K562 (cell line): Measurements from ENCODE around the gene TIMM17A. TPM values are rescaled to one million over a fixed set of nuclear protein-coding genes. Genes with fewer than 3 reads are reported as not detected.
A peak's percentile ranks its signal among the peaks of the same experiment; 100 is the strongest.

Experiments
- ATAC-seq: fragments of 200-7000 bp; cut with Tn5 transposase; 3 replicates; pipeline ENCODE4 v1.9.1; 2020; ENCODE audit warnings: moderate library complexity
- BruUV-seq: library from RNA; stranded (reverse); fragments of 400-500 nt; replicated peaks from 2 replicates; lab custom pipeline; 2021; lab: Mats Ljungman, UMichigan
- CTCF ChIA-PET: fragments of 300-600 bp; formaldehyde crosslinking; extraction: SDS; loops from one replicate; lab custom pipeline; 2021; ENCODE audit warnings: low intra/inter-chr PET ratio; lab: Yijun Ruan, JAX
- POLR2A ChIA-PET: fragments of 300-600, 350-650 bp; sonication (Branson Sonifier 250); formaldehyde crosslinking; extraction: SDS; loops from one replicate; lab custom pipeline; 2021; ENCODE audit warnings: antibody characterized with exemption, inconsistent platforms; lab: Yijun Ruan, JAX
- DNase-seq, 4 experiments: peaks; one replicate each; pipeline versions ENCODE4 v3.0.0 to v3.0.0-alpha.2; 2011 to 2018; ENCODE audit warnings: low spot score in 3 of 4, mixed read lengths in 3 of 4; ENCODE audit errors: extremely low read depth in 1 of 4
- FAIRE-seq: peaks from 2 replicates; lab custom pipeline; 2011; peaks lifted over from hg19 to GRCh38; lab: Jason Lieb, UNC
- H2AFZ ChIP-seq: 2 replicates; pipeline ENCODE4 v1.6.0; 2011; ENCODE audit warnings: low read depth, low read length, control low read depth, inconsistent platforms
- H3K27ac ChIP-seq: fragments of 200-600 bp; 3 replicates; pipeline ENCODE4 v1.8.0; 2011; ENCODE audit warnings: low read depth, mild to moderate bottlenecking, control low read depth, inconsistent platforms, low read length, moderate library complexity, mixed read lengths; ENCODE audit errors: extremely low read depth
- H3K27me3 ChIP-seq, 2 experiments: fragments of 300-600 bp in 1 of 2; 2 replicates in 1 of 2; 3 replicates in 1 of 2; pipeline versions ENCODE4 v1.6.0 to v1.8.0; 2011; ENCODE audit warnings: inconsistent platforms in 2 of 2, low read length in 2 of 2, mild to moderate bottlenecking in 1 of 2, mixed read lengths in 1 of 2, moderate library complexity in 1 of 2; ENCODE audit not compliant: control insufficient read depth in 2 of 2, insufficient read depth in 2 of 2
- H3K36me3 ChIP-seq: fragments of 300-600 bp; 3 replicates; pipeline ENCODE4 v1.8.0; 2011; ENCODE audit warnings: mild to moderate bottlenecking, low read length, inconsistent platforms; ENCODE audit not compliant: control insufficient read depth, insufficient read depth
- H3K4me1 ChIP-seq, 2 experiments: fragments of 200-600 bp in 1 of 2; replicated peaks in 1 of 2; 2 replicates in 1 of 2; 3 replicates in 1 of 2; pipeline versions ENCODE4 v1.5.1 to v1.8.0; 2011; ENCODE audit warnings: inconsistent platforms in 2 of 2, low read length in 2 of 2, mild to moderate bottlenecking in 1 of 2, mixed read lengths in 1 of 2, moderate library complexity in 1 of 2; ENCODE audit not compliant: control insufficient read depth in 2 of 2, insufficient read depth in 2 of 2
- H3K4me2 ChIP-seq: 2 replicates; pipeline ENCODE4 v1.6.1; 2011; ENCODE audit warnings: low read length, control low read depth, inconsistent platforms, mixed read lengths; ENCODE audit not compliant: insufficient read depth
- H3K4me3 ChIP-seq: fragments of 200-600 bp; sonication (generic), shearing (Covaris generic); 2 replicates; pipeline ENCODE4 v1.5.1; 2016; ENCODE audit warnings: control low read depth, inconsistent platforms
- H3K79me2 ChIP-seq: fragments of 200-600 bp; 3 replicates; pipeline ENCODE4 v1.8.0; 2011; ENCODE audit warnings: low read length, inconsistent platforms; ENCODE audit not compliant: control insufficient read depth, insufficient read depth
- H3K9ac ChIP-seq, 2 experiments: 2 replicates each; pipeline versions ENCODE4 v1.6.0 to v1.6.1; 2011; ENCODE audit warnings: low read depth in 2 of 2, low read length in 2 of 2, control low read depth in 1 of 2, inconsistent platforms in 1 of 2, mild to moderate bottlenecking in 1 of 2, mixed read lengths in 1 of 2; ENCODE audit not compliant: insufficient read depth in 1 of 2
- H3K9me1 ChIP-seq: one replicate; pipeline ENCODE4 v1.6.0; 2011; ENCODE audit warnings: inconsistent platforms, mild to moderate bottlenecking, low read length, moderate library complexity; ENCODE audit not compliant: control insufficient read depth, insufficient read depth
- H3K9me3 ChIP-seq: replicated peaks from 2 replicates; pipeline ENCODE4 v1.5.1; 2011; ENCODE audit warnings: low read depth, low read length, inconsistent platforms; ENCODE audit not compliant: control insufficient read depth, insufficient read depth
- H4K20me1 ChIP-seq: replicated peaks from 2 replicates; pipeline ENCODE4 v1.6.1; 2011; ENCODE audit warnings: low read length, inconsistent platforms, mixed read lengths; ENCODE audit not compliant: control insufficient read depth, insufficient read depth
- ARNT ChIP-seq, 2 experiments: fragments of 450-650 bp; IDR thresholded peaks; 2 replicates each; pipeline ENCODE4 v1.6.1; 2016; ENCODE audit warnings: mild to moderate bottlenecking in 1 of 2
- FOSL1 ChIP-seq: fragments of 200-800 bp; sonication (Bioruptor generic); conservative IDR thresholded peaks from 2 replicates; pipeline ENCODE4 v1.6.1; 2016; ENCODE audit warnings: missing genetic modification characterization, missing compliant biosample characterization
- FOXJ2 ChIP-seq: fragments of 200-800 bp; sonication (Bioruptor generic); IDR thresholded peaks from 2 replicates; pipeline ENCODE4 v1.6.1; 2016; ENCODE audit warnings: missing genetic modification characterization, missing compliant biosample characterization
- HMG20B ChIP-seq: fragments of 250-450 bp; sonication (Bioruptor Pico); IDR thresholded peaks from 2 replicates; pipeline ENCODE4 v1.5.0; 2021; ENCODE audit warnings: mild to moderate bottlenecking
- JUNB ChIP-seq: fragments of 450-650 bp; formaldehyde crosslinking; conservative IDR thresholded peaks from 2 replicates; pipeline ENCODE4 v1.4.0; 2020; ENCODE audit warnings: mild to moderate bottlenecking
- JUND ChIP-seq, 2 experiments: IDR thresholded peaks; 2 replicates in 1 of 2; 3 replicates in 1 of 2; pipeline ENCODE4 v1.6.1; 2011; ENCODE audit warnings: borderline replicate concordance in 2 of 2, low read depth in 2 of 2, low read length in 2 of 2, improper control_type of control experiment in 1 of 2, missing biosample characterization in 1 of 2, missing genetic modification characterization in 1 of 2, missing genetic modification reagents in 1 of 2
- NCOA6 ChIP-seq: fragments of 450-650 bp; IDR thresholded peaks from 2 replicates; pipeline ENCODE4 v1.6.1; 2017; ENCODE audit warnings: mild to moderate bottlenecking
- NR2C1 ChIP-seq, 2 experiments: fragments of 450-650 bp; IDR thresholded peaks; 2 replicates each; pipeline ENCODE4 v1.6.1; 2017; ENCODE audit warnings: mild to moderate bottlenecking in 2 of 2, antibody characterized with exemption in 1 of 2, inconsistent platforms in 1 of 2, missing compliant biosample characterization in 1 of 2, missing genetic modification characterization in 1 of 2
- U2AF1 ChIP-seq: fragments of 200-400 bp; formaldehyde crosslinking; optimal IDR thresholded peaks from 2 replicates; pipeline ENCODE3; 2017; ENCODE audit warnings: mild to moderate bottlenecking, low read depth, low read length, moderate library complexity
- ZNF24 ChIP-seq: fragments of 450-650 bp; IDR thresholded peaks from 2 replicates; pipeline ENCODE4 v1.6.1; 2016
- ZNF324 ChIP-seq: fragments of 250-450 bp; sonication (Bioruptor Pico); IDR thresholded peaks from 2 replicates; pipeline ENCODE4 v1.4.0; 2020; ENCODE audit warnings: mild to moderate bottlenecking
- ZNF445 ChIP-seq: fragments of 250-450 bp; sonication (Bioruptor Pico); IDR thresholded peaks from 2 replicates; pipeline ENCODE4 v1.4.0; 2020; ENCODE audit warnings: low read depth, mild to moderate bottlenecking, moderate library complexity
- WGBS: fragments of 100-300 bp; shearing (Covaris generic); methylation state at CpG from one replicate; pipeline ENCODE4 v1.1.6; 2016; ENCODE audit warnings: low coverage, mixed read lengths; ENCODE audit not compliant: insufficient coverage; ENCODE audit errors: missing lambda C conversion rate; 5-methylcytosine and 5-hydroxymethylcytosine counted together
- in situ Hi-C: fragments of 300-500 bp; cut with MboI; formaldehyde crosslinking; loops from 4 replicates; pipeline ENCODE4 v1.15.0; 2018; ENCODE audit warnings: inconsistent platforms, mixed read lengths
- intact Hi-C: fragments of 100-400 bp; cut with micrococcal nuclease; formaldehyde crosslinking; loops from 2 replicates; pipeline ENCODE4 v1.14.2; 2022
- polyA plus RNA-seq, 8 experiments: library from polyadenylated mRNA; depleted of rRNA in 4 of 8; stranded (reverse) in 5 of 8; unstranded in 3 of 8; fragments of >200 nt; fragmentation: Nextera tagmentation in 2 of 8; fragmentation: Illumina TruSeq in 1 of 8; extraction: Ambion mirVana in 2 of 8; extraction: Trizol in 1 of 8; gene quantifications; 2 replicates each; pipeline versions ENCODE4 v1.2.1 to v1.2.3, GENCODE V29; 2011 to 2014; ENCODE audit warnings: inconsistent platforms in 1 of 8, missing spikeins in 1 of 8
- total RNA-seq, 7 experiments: library from RNA; depleted of rRNA in 6 of 7; stranded (reverse); fragments of >200 nt in 6 of 7; fragmentation: Illumina TruSeq in 2 of 7; extraction: Trizol in 2 of 7; gene quantifications; 2 replicates each; pipeline versions ENCODE4 v1.2.1 to v1.2.3, GENCODE V29; 2011 to 2021; ENCODE audit warnings: low replicate concordance in 1 of 7
- TF ChIP-seq, protein P1 (sequence below): sonication (generic); formaldehyde crosslinking; IDR thresholded peaks from 2 replicates; pipeline ENCODE4 v1.8.1; 2023; ENCODE audit warnings: missing genetic modification reagents, mild to moderate bottlenecking, borderline replicate concordance
- TF ChIP-seq, protein P2 (sequence below): sonication (generic); formaldehyde crosslinking; IDR thresholded peaks from 2 replicates; pipeline ENCODE4 v1.8.1; 2023; ENCODE audit warnings: mild to moderate bottlenecking, missing genetic modification reagents

The TIMM17A gene
- total and polyA plus RNA-seq, 9 of the 15 experiments (the other 6 are each of a cell fraction or from before 2014, with no cell fraction given) = 116 to 744 (median 180) TPM

DNA sequence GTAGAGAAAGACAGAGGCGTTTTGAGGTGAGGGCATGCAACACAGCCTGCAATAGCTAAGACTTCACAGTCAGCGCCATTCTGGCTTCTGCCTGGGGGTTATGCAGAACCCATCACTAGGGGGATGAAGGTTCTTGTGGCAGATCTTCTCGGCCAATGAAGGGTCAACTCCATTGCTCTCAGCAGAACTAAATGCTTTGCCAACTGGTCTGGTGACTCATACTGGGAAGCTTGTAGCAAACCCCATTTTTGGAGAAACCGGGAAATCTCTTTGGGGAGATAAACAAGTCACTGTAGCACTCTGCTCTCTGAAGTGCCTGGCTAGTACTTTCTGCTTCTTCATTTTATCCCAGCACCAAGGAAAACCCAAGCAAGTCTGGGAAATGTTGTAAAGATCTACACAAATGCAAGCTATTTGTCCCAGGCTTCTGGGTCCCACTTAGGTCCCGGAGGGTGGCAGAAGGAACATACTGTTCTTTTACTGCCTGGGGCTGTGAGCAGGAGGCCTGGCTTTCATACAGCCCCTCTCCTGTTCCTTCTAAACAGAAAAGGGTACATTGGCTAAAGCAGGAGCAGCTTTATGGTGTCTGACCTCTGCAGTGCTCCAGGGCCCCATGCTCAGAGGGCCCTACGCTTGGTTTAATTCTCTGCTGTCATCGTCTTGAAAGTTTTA is 37.8 kb upstream of the TIMM17A start:
- no peak for FAIRE-seq
- Histone ChIP-seq H3K9ac (peak overlapping the region in 1 of 2 experiments; percentile 8; a peak in 1 of 4 replicates), H3K36me3 (no peaks in the 10 kb centered on the region), H4K20me1 (no peaks in the 10 kb centered on the region), H3K9me3 (no peaks in the 10 kb centered on the region), H3K4me1 (peaks cover 15 to 25% of the 10 kb centered on the region in 2 experiments), H3K27me3 (no peaks in the 10 kb centered on the region), H2AFZ (peak overlapping the region; percentile 66), H3K27ac (no peak overlapping the region), H3K9me1 (no peaks in the 10 kb centered on the region), H3K4me2 (no peak overlapping the region), H3K4me3 (no peak overlapping the region), H3K79me2 (no peaks in the 10 kb centered on the region)
- WGBS = 54% methylated on average over 7 of the region's 7 CpGs
- ChIA-PET POLR2A (interaction anchor here (0.7 to 1.6 kb wide), 8 partner anchors 12 to 493 kb away, joined by 3 to 6 read pairs (median 5); partner anchors contain the start of gene LMOD1), CTCF (interaction anchor here (0.9 kb wide), 1 partner anchor 55 kb away, joined by 4 read pairs; no protein-coding TSS in a partner anchor)
- in situ Hi-C loops = no loop called here
- BruUV-seq = no TSS peak
- DNase-seq = peak in 3 of 4 experiments; percentile 26 to 45 (median 41)
- ATAC-seq = peak; percentile 45
- intact Hi-C loops = loop anchor here (2.0 kb wide), 1 partner anchor 37 kb away; the partner anchor contains the start of gene TIMM17A
- peak; percentile 86 for TF ChIP-seq FOSL1 (tag)
- TF ChIP-seq HMG20B = no peak
- TF ChIP-seq JUNB (CRISPR knock-in tag) = peak; percentile 59; the same call in 1 of the 2 replicates
- no peak for TF ChIP-seq NCOA6
- peak; percentile 56; the same call in 1 of the 2 replicates for TF ChIP-seq ZNF445 (CRISPR knock-in tag)
- no peak for TF ChIP-seq ZNF24
- TF ChIP-seq JUND (IDR thresholded peaks at IDR 0.05; ENCODE audit: borderline replicate concordance, low read depth, low read length) = peak; percentile 77
- peak; percentile 71; the same call in 1 of the 3 replicates for TF ChIP-seq JUND (tag; IDR thresholded peaks at IDR 0.05; ENCODE audit: borderline replicate concordance, low read depth, low read length)
- TF ChIP-seq, protein P1, sequence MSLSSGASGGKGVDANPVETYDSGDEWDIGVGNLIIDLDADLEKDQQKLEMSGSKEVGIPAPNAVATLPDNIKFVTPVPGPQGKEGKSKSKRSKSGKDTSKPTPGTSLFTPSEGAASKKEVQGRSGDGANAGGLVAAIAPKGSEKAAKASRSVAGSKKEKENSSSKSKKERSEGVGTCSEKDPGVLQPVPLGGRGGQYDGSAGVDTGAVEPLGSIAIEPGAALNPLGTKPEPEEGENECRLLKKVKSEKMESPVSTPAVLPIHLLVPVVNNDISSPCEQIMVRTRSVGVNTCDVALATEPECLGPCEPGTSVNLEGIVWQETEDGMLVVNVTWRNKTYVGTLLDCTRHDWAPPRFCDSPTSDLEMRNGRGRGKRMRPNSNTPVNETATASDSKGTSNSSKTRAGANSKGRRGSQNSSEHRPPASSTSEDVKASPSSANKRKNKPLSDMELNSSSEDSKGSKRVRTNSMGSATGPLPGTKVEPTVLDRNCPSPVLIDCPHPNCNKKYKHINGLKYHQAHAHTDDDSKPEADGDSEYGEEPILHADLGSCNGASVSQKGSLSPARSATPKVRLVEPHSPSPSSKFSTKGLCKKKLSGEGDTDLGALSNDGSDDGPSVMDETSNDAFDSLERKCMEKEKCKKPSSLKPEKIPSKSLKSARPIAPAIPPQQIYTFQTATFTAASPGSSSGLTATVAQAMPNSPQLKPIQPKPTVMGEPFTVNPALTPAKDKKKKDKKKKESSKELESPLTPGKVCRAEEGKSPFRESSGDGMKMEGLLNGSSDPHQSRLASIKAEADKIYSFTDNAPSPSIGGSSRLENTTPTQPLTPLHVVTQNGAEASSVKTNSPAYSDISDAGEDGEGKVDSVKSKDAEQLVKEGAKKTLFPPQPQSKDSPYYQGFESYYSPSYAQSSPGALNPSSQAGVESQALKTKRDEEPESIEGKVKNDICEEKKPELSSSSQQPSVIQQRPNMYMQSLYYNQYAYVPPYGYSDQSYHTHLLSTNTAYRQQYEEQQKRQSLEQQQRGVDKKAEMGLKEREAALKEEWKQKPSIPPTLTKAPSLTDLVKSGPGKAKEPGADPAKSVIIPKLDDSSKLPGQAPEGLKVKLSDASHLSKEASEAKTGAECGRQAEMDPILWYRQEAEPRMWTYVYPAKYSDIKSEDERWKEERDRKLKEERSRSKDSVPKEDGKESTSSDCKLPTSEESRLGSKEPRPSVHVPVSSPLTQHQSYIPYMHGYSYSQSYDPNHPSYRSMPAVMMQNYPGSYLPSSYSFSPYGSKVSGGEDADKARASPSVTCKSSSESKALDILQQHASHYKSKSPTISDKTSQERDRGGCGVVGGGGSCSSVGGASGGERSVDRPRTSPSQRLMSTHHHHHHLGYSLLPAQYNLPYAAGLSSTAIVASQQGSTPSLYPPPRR (CRISPR knock-in tag) = 0 out of 2 replicates have a peak, but pooled peaks have one; percentile 30
- no peak for TF ChIP-seq NR2C1 (IDR thresholded peaks at IDR 0.05)
- TF ChIP-seq NR2C1 (tag; IDR thresholded peaks at IDR 0.05) = 0 out of 2 replicates have a peak, but pooled peaks have one; percentile 13
- TF ChIP-seq ZNF324 (CRISPR knock-in tag) = no peak
- peak; percentile 61 for TF ChIP-seq FOXJ2 (tag)
- TF ChIP-seq, protein P2, sequence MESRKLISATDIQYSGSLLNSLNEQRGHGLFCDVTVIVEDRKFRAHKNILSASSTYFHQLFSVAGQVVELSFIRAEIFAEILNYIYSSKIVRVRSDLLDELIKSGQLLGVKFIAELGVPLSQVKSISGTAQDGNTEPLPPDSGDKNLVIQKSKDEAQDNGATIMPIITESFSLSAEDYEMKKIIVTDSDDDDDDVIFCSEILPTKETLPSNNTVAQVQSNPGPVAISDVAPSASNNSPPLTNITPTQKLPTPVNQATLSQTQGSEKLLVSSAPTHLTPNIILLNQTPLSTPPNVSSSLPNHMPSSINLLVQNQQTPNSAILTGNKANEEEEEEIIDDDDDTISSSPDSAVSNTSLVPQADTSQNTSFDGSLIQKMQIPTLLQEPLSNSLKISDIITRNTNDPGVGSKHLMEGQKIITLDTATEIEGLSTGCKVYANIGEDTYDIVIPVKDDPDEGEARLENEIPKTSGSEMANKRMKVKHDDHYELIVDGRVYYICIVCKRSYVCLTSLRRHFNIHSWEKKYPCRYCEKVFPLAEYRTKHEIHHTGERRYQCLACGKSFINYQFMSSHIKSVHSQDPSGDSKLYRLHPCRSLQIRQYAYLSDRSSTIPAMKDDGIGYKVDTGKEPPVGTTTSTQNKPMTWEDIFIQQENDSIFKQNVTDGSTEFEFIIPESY (CRISPR knock-in tag) = 0 out of 2 replicates have a peak, but pooled peaks have one; percentile 42
- TF ChIP-seq ARNT (IDR thresholded peaks at IDR 0.05) = no peak
- no peak for TF ChIP-seq U2AF1
